ENCODE measurements around the gene COQ9. TPM values are rescaled to one million over a fixed set of nuclear protein-coding genes. Genes with fewer than 3 reads are reported as not detected.

Gene COQ9
- total RNA-seq, 2 donors from 2014 or later = 34.5 to 38.2 TPM

DNA sequence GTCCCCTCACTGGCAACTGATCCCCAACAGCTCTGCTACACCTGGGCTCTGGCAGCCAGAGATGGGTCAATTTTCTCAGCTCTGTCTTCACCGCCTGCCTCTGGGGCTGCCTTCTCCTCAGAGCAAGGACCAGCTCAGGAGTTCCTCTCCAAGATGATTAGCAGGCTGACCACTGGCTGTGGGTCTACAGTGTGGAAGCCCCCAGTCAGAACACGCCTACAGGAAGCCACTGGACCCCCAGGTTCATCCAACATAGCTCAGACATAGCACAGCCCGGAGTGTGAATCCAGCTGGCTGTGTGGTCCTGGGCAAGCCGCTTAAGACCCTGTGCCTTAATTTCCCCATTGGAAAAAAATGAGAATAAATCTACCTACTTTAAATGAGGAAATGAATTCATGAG, 34.1 kb downstream of the COQ9 start:
- no peaks in the 10 kb centered on the region for H3K36me3 Mint-ChIP-seq (ENCODE audit: low read depth)
- peaks cover 24% of the 10 kb centered on the region for H3K27me3 Mint-ChIP-seq (ENCODE audit: insufficient read depth)
- H3K4me1 ChIP-seq (ENCODE audit: control insufficient read depth, insufficient read depth, low read length) = peaks cover 6% of the 10 kb centered on the region
- peaks cover 5% of the 10 kb centered on the region for H3K27me3 ChIP-seq (ENCODE audit: control insufficient read depth, insufficient read depth, low read length, poor library complexity, severe bottlenecking)
- H3K4me3 Mint-ChIP-seq = no peak overlapping the region
- peaks cover 27% of the 10 kb centered on the region for H3K4me1 Mint-ChIP-seq
- no peak overlapping the region for H3K27ac ChIP-seq (ENCODE audit: low read depth, low read length)
- peak; percentile 27 for DNase-seq
- no peak overlapping the region for H3K9ac ChIP-seq (ENCODE audit: extremely low read depth, low read length, poor library complexity, severe bottlenecking)
- H3K27ac Mint-ChIP-seq = no peak overlapping the region
- 91 to 93% methylated on average over 4 of the region's 4 CpGs for WGBS, 2 experiments (ENCODE audit: insufficient coverage in 1 of 2, insufficient read length in 1 of 2)
- H3K9me3 Mint-ChIP-seq = no peaks in the 10 kb centered on the region
- H3K36me3 ChIP-seq (ENCODE audit: control insufficient read depth, insufficient read depth, low read length) = no peaks in the 10 kb centered on the region
- H3K9me3 ChIP-seq (ENCODE audit: control insufficient read depth, low read length) = no peaks in the 10 kb centered on the region
- no peak for TF ChIP-seq CTCF (conservative IDR thresholded peaks at IDR 0.05)
- no peak overlapping the region for H3K4me3 ChIP-seq (ENCODE audit: low read length)

GRCh38 chr16:57482845-57483545, 35.7 kb downstream of the COQ9 start:
- peaks cover 26% of the 10 kb centered on the region for H3K27me3 Mint-ChIP-seq (ENCODE audit: insufficient read depth)
- H3K4me1 Mint-ChIP-seq = peaks cover 28% of the 10 kb centered on the region
- peaks cover 5% of the 10 kb centered on the region for H3K27me3 ChIP-seq (ENCODE audit: control insufficient read depth, insufficient read depth, low read length, poor library complexity, severe bottlenecking)
- H3K9ac ChIP-seq (ENCODE audit: extremely low read depth, low read length, poor library complexity, severe bottlenecking) = no peak overlapping the region
- no peak overlapping the region for H3K27ac ChIP-seq (ENCODE audit: low read depth, low read length)
- DNase-seq = peak; percentile 38
- peaks cover under 1% of the 10 kb centered on the region for H3K4me1 ChIP-seq (ENCODE audit: control insufficient read depth, insufficient read depth, low read length)
- no peak overlapping the region for H3K4me3 Mint-ChIP-seq
- H3K27ac Mint-ChIP-seq = no peak overlapping the region
- H3K9me3 Mint-ChIP-seq = no peaks in the 10 kb centered on the region
- no peak overlapping the region for H3K4me3 ChIP-seq (ENCODE audit: low read length)
- H3K36me3 Mint-ChIP-seq (ENCODE audit: low read depth) = no peaks in the 10 kb centered on the region
- TF ChIP-seq CTCF (conservative IDR thresholded peaks at IDR 0.05) = no peak
- no peaks in the 10 kb centered on the region for H3K9me3 ChIP-seq (ENCODE audit: control insufficient read depth, low read length)
- H3K36me3 ChIP-seq (ENCODE audit: control insufficient read depth, insufficient read depth, low read length) = no peaks in the 10 kb centered on the region
- 91 to 93% methylated on average over 11 to 13 of the region's 14 CpGs for WGBS, 2 experiments (ENCODE audit: insufficient coverage in 1 of 2, insufficient read length in 1 of 2)

DNA sequence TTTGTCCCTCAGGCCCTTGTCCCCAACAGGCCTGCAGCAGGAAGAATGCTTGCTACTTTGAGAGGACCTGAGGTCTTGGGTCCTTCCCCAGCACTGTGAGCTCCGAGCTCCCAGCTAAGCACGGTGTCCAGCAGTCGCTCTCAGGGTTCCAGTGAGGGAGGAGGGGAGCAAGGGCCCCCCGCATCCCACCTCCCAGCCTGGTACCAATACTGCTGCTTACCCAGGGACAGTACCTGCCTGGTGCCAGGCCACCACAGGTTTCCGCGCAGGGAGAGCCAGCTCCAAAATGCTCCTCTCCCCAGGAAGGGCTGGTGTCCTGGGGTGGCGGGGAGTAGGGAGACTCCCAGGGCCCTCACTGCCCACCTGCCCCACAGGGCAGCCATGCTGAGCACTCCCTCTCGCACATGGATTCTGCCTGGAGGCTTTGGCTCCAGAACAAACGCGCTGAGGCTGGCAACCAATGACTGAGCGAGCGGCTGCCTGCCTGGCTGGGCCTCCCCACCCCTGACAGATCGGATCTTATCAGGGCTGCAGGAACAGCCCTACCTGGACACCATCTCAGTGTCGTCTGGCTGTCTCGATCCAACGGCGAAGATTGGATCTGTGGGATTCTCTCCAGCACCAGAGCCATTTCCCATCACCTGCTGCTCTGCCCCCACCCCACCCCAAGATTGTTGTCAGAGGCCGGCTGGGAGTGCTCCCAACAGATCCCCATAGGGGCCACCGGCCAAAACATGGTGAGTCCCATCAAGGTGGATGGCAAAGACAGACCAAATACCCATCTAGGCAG, 36.6 kb downstream of the COQ9 start:
- H3K9me3 Mint-ChIP-seq = no peaks in the 10 kb centered on the region
- DNase-seq = peak; percentile 34
- no peak overlapping the region for H3K27ac Mint-ChIP-seq
- TF ChIP-seq CTCF (conservative IDR thresholded peaks at IDR 0.05) = no peak
- no peak overlapping the region for H3K9ac ChIP-seq (ENCODE audit: extremely low read depth, low read length, poor library complexity, severe bottlenecking)
- H3K4me1 Mint-ChIP-seq = peaks cover 25% of the 10 kb centered on the region
- no peak overlapping the region for H3K4me3 Mint-ChIP-seq
- H3K27ac ChIP-seq (ENCODE audit: low read depth, low read length) = no peak overlapping the region
- no peaks in the 10 kb centered on the region for H3K36me3 ChIP-seq (ENCODE audit: control insufficient read depth, insufficient read depth, low read length)
- no peaks in the 10 kb centered on the region for H3K9me3 ChIP-seq (ENCODE audit: control insufficient read depth, low read length)
- WGBS, 2 experiments (ENCODE audit: insufficient coverage in 1 of 2, insufficient read length in 1 of 2) = 89 to 96% methylated on average over 6 to 19 of the region's 19 CpGs
- H3K4me3 ChIP-seq (ENCODE audit: low read length) = no peak overlapping the region
- H3K27me3 Mint-ChIP-seq (ENCODE audit: insufficient read depth) = peaks cover 21% of the 10 kb centered on the region
- H3K4me1 ChIP-seq (ENCODE audit: control insufficient read depth, insufficient read depth, low read length) = no peaks in the 10 kb centered on the region
- H3K27me3 ChIP-seq (ENCODE audit: control insufficient read depth, insufficient read depth, low read length, poor library complexity, severe bottlenecking) = peaks cover 5% of the 10 kb centered on the region
- H3K36me3 Mint-ChIP-seq (ENCODE audit: low read depth) = no peaks in the 10 kb centered on the region
